Neural crest cell (in vitro differentiated cells): Measurements from ENCODE around the gene LIMCH1. TPM values are rescaled to one million over a fixed set of nuclear protein-coding genes. Genes with fewer than 3 reads are reported as not detected.

Source experiments
- DNase-seq: peaks from one replicate; pipeline ENCODE4 v3.0.0; 2021; ENCODE audit warnings: low read depth, mixed read lengths, low spot score
- H3K27ac Mint-ChIP-seq: one replicate; pipeline ENCODE4 v1.8.0; 2021; ENCODE audit warnings: mild to moderate bottlenecking, mixed read lengths; ENCODE audit not compliant: unreplicated experiment
- H3K27me3 Mint-ChIP-seq: 2 replicates; pipeline ENCODE4 v1.8.0; 2021; ENCODE audit warnings: low read depth, mild to moderate bottlenecking, mixed read lengths
- H3K36me3 Mint-ChIP-seq: 2 replicates; pipeline ENCODE4 v1.8.0; 2021; ENCODE audit warnings: low read depth, mild to moderate bottlenecking, mixed read lengths
- H3K4me1 Mint-ChIP-seq: 2 replicates; pipeline ENCODE4 v1.8.0; 2021; ENCODE audit warnings: mixed read lengths
- H3K4me3 Mint-ChIP-seq: one replicate; pipeline ENCODE4 v1.8.0; 2021; ENCODE audit warnings: mild to moderate bottlenecking, mixed read lengths
- H3K9me3 Mint-ChIP-seq: 2 replicates; pipeline ENCODE4 v1.8.0; 2021; ENCODE audit warnings: mixed read lengths
- CTCF ChIP-seq: fragments of 200-600 bp; sonication (generic); conservative IDR thresholded peaks from 2 replicates; pipeline ENCODE4 v1.5.0; 2021; ENCODE audit warnings: antibody characterized with exemption, mild to moderate bottlenecking
- total RNA-seq: library from RNA; stranded (reverse); gene quantifications from 2 replicates; pipeline ENCODE4 v1.2.1, GENCODE V29; 2021

LIMCH1 gene
- total RNA-seq, 1 donor from 2014 or later, result 17.3 TPM

- Mint-ChIP-seq H3K4me1 (peaks cover 8% of the 10 kb centered on the region), H3K9me3 (no peaks in the 10 kb centered on the region), H3K27ac (no peak overlapping the region), H3K36me3 (no peaks in the 10 kb centered on the region), H3K4me3 (no peak overlapping the region), H3K27me3 (no peaks in the 10 kb centered on the region)
- TF ChIP-seq CTCF, result no peak
- no peak for DNase-seq
These were observed 132.6 kb downstream of the LIMCH1 start for GRCh38 chr4:41670530-41670929.

GRCh38 chr4:41670982-41671381, 133.0 kb downstream of the LIMCH1 start:
- no peak overlapping the region for H3K27ac Mint-ChIP-seq

GRCh38 chr4:41678086-41678816, 140.3 kb downstream of the LIMCH1 start:
- H3K9me3 Mint-ChIP-seq, result no peaks in the 10 kb centered on the region
- H3K27ac Mint-ChIP-seq, result no peak overlapping the region
- H3K4me3 Mint-ChIP-seq, result no peak overlapping the region
- no peak for DNase-seq
- H3K4me1 Mint-ChIP-seq, result peaks cover 19% of the 10 kb centered on the region
- H3K36me3 Mint-ChIP-seq, result no peaks in the 10 kb centered on the region
- TF ChIP-seq CTCF, result no peak
- H3K27me3 Mint-ChIP-seq, result no peaks in the 10 kb centered on the region

More at GRCh38 chr4:41670982-41671381, 133.0 kb downstream of the LIMCH1 start:
- Mint-ChIP-seq H3K4me1 (peaks cover 3% of the 10 kb centered on the region), H3K27me3 (no peaks in the 10 kb centered on the region), H3K36me3 (no peaks in the 10 kb centered on the region), H3K4me3 (no peak overlapping the region), H3K9me3 (no peaks in the 10 kb centered on the region)
- TF ChIP-seq CTCF, result no peak
- DNase-seq, result no peak

- TF ChIP-seq CTCF, result no peak
These were observed 141.0 kb downstream of the LIMCH1 start for GRCh38 chr4:41678951-41679350.

GRCh38 chr4:41679991-41680390, 142.0 kb downstream of the LIMCH1 start:
- no peaks in the 10 kb centered on the region for H3K9me3 Mint-ChIP-seq

More at GRCh38 chr4:41678951-41679350, 141.0 kb downstream of the LIMCH1 start:
- H3K4me1 Mint-ChIP-seq, result peaks cover 19% of the 10 kb centered on the region
- H3K4me3 Mint-ChIP-seq, result no peak overlapping the region
- no peak overlapping the region for H3K27ac Mint-ChIP-seq
- DNase-seq, result no peak
- no peaks in the 10 kb centered on the region for H3K9me3 Mint-ChIP-seq
- no peaks in the 10 kb centered on the region for H3K36me3 Mint-ChIP-seq
- H3K27me3 Mint-ChIP-seq, result no peaks in the 10 kb centered on the region

More at GRCh38 chr4:41679991-41680390, 142.0 kb downstream of the LIMCH1 start:
- H3K4me3 Mint-ChIP-seq, result no peak overlapping the region
- H3K4me1 Mint-ChIP-seq, result peaks cover 19% of the 10 kb centered on the region
- no peaks in the 10 kb centered on the region for H3K36me3 Mint-ChIP-seq
- no peak for TF ChIP-seq CTCF
- H3K27me3 Mint-ChIP-seq, result no peaks in the 10 kb centered on the region
- DNase-seq, result no peak
- H3K27ac Mint-ChIP-seq, result no peak overlapping the region
